ENCODE results near the gene CAPN10. TPM values are rescaled to one million over a fixed set of nuclear protein-coding genes. Genes with fewer than 3 reads are reported as not detected.

The CAPN10 gene
- total and polyA plus RNA-seq, 4 donors, result 28.2 to 42.9 (median 33.5) TPM

DNA sequence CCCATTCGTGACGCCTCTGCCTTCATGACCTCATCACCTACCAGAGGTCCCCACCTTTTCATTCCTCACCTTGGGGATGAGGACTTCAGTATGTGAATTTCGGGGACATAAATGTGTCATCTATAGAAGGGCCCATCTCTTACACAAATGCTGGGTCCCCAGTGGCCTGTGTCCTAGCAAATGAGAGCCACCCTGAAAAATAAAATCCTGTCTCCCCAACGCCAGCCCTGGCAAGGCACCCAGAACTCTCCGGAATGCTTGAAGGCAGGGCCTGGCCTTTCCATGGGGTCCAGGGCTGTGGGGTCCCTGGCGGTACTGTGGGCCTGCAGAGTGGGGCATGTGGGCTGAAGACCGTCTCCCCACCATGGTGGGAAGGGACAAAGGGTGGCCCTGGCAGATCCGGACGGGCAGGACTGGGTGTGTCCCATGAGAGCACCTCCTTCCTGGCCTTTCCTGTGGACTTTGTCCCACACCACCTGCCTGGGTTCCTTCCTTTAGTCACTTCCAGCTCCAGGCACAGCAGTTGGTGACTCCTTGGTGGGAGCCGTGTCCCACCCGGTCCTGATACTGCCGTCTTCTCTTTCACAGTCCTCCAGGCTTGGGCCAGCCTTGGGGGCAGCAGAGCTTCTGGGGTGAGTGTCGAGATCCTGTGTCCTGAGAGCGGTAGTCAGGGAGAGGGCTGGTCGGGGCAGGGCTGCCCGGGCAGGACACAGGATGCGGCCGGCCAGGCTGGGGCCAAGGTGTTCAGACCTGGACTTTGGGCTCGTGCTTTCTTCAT lies 18.6 kb downstream of the CAPN10 start:
- DNase-seq (no peak), ATAC-seq (ENCODE audit: insufficient read depth, low FRiP score) (no peak)
- H3K9me3 ChIP-seq (ENCODE audit: control insufficient read depth in 4 of 4, insufficient read depth in 3 of 4, low read length in 3 of 4), result no peaks in the 10 kb centered on the region
- H3K36me3 ChIP-seq (ENCODE audit: control insufficient read depth in 4 of 4, insufficient read depth in 4 of 4, low read length in 4 of 4), result no peaks in the 10 kb centered on the region
- TF ChIP-seq, protein P1, sequence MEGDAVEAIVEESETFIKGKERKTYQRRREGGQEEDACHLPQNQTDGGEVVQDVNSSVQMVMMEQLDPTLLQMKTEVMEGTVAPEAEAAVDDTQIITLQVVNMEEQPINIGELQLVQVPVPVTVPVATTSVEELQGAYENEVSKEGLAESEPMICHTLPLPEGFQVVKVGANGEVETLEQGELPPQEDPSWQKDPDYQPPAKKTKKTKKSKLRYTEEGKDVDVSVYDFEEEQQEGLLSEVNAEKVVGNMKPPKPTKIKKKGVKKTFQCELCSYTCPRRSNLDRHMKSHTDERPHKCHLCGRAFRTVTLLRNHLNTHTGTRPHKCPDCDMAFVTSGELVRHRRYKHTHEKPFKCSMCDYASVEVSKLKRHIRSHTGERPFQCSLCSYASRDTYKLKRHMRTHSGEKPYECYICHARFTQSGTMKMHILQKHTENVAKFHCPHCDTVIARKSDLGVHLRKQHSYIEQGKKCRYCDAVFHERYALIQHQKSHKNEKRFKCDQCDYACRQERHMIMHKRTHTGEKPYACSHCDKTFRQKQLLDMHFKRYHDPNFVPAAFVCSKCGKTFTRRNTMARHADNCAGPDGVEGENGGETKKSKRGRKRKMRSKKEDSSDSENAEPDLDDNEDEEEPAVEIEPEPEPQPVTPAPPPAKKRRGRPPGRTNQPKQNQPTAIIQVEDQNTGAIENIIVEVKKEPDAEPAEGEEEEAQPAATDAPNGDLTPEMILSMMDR (IDR thresholded peaks at IDR 0.05; ENCODE audit: control extremely low read depth, extremely low read depth), result no peak
- H3K4me1 ChIP-seq (ENCODE audit: control insufficient read depth in 5 of 5, insufficient read depth in 5 of 5, low read length in 5 of 5), result peaks cover 0 to 9% (median 5%) of the 10 kb centered on the region in 5 donors
- WGBS, 2 donors, result 90 to 91% methylated on average over 19 of the region's 19 CpGs
- no peak overlapping the region for H3K4me3 ChIP-seq
- no peak overlapping the region for H3K27ac ChIP-seq (ENCODE audit: low read depth in 1 of 2, low read length in 1 of 2)
- no peak overlapping the region for H3K9ac ChIP-seq (ENCODE audit: insufficient read depth in 1 of 2, low read length in 2 of 2)
- H3K27me3 ChIP-seq (ENCODE audit: control insufficient read depth in 3 of 3, insufficient read depth in 3 of 3, low read length in 2 of 3), result no peaks in the 10 kb centered on the region

DNA sequence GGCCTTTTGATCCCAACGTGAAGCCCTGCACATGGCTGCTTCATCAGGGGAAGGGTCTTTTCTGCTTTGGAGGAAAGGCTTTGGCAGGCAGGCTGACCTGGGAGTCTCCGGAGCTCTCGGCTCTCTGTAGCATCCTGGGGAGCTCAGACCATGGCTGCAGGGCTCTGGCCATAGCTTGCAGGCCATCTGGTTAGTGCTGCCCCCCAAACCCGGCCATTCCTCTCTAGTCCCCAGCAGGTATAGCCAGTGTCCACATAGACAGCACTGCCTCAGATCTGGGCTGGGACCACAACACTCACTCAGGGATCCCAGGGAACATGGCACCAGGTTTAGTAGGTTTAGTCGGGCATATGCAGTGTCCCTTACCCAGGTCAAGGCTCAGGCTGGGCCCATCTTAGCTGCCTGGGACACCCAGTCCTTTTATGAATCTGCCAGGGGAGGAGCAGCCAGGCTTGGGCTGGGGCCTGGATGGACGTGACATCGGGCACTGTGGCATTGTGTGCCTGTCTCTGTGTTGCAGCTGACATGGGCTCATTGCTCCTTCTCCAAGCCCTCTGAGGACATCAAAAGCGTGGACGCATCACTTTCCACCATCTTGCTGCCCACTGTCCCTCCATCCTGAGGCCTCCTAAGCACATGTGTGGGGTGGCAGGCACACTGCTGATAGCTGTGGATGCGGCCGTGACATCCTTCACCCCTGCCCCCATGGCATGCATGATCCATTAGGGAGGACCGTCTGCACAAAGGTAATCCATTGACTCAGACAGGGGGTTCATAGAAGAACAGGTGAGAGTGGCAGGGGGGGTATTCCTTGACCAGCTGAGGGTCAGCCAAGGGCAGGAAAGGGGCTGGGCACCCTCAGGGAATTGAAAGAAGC lies 19.6 kb downstream of the CAPN10 start:
- DNase-seq, result no peak
- no peak overlapping the region for H3K27ac ChIP-seq (ENCODE audit: low read depth in 1 of 2, low read length in 1 of 2)
- no peaks in the 10 kb centered on the region for H3K36me3 ChIP-seq (ENCODE audit: control insufficient read depth in 4 of 4, insufficient read depth in 4 of 4, low read length in 4 of 4)
- WGBS, 2 donors, result 86 to 88% methylated on average over 12 of the region's 12 CpGs
- TF ChIP-seq, protein P1 (IDR thresholded peaks at IDR 0.05; ENCODE audit: control extremely low read depth, extremely low read depth), result no peak
- H3K9ac ChIP-seq (ENCODE audit: insufficient read depth in 1 of 2, low read length in 2 of 2), result no peak overlapping the region
- no peak overlapping the region for H3K4me3 ChIP-seq
- H3K4me1 ChIP-seq (ENCODE audit: control insufficient read depth in 5 of 5, insufficient read depth in 5 of 5, low read length in 5 of 5), result peaks cover 0 to 9% (median 5%) of the 10 kb centered on the region in 5 donors
- H3K9me3 ChIP-seq (ENCODE audit: control insufficient read depth in 4 of 4, insufficient read depth in 3 of 4, low read length in 3 of 4), result no peaks in the 10 kb centered on the region
- no peaks in the 10 kb centered on the region for H3K27me3 ChIP-seq (ENCODE audit: control insufficient read depth in 3 of 3, insufficient read depth in 3 of 3, low read length in 2 of 3)
- no peak for ATAC-seq (ENCODE audit: insufficient read depth, low FRiP score)

DNA sequence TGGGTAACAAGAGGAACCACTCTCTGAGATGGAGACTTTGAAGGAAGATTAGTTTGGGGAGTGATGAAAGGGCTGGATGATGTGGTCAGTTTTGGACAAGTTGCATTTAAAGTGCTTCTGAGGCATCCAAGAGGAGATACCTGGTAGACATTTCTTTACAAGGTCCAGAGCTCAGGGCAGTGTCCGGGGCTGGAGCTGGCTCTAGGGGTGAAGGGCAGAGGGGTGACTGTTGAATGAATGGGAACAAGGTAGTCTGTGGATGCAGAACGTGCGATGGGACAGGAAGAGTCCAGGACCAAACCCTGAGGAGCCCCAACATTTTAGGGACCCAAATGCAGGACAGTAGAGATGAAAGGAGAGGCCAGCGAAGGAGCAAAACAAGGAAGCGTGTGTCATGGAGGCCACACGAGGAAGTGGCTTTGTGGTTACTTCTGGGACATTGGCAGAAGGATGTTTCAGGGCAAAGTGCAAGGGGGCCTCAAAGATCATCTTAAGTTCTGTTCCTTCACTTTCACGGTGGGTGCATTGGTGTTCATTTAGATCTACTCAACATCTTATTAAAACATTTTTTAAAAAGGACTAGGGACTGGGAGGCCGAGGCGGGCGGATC lies 25.2 kb downstream of the CAPN10 start:
- no peak for DNase-seq
- TF ChIP-seq, protein P1 (IDR thresholded peaks at IDR 0.05; ENCODE audit: control extremely low read depth, extremely low read depth), result no peak
- WGBS, 2 donors, result 71 to 72% methylated on average over 10 of the region's 10 CpGs
- H3K4me3 ChIP-seq, result no peak overlapping the region
- no peak overlapping the region for H3K9ac ChIP-seq (ENCODE audit: insufficient read depth in 1 of 2, low read length in 2 of 2)
- H3K4me1 ChIP-seq (ENCODE audit: control insufficient read depth in 5 of 5, insufficient read depth in 5 of 5, low read length in 5 of 5), result peaks cover 0 to 8% (median 0%) of the 10 kb centered on the region in 5 donors
- no peak for ATAC-seq (ENCODE audit: insufficient read depth, low FRiP score)
- no peaks in the 10 kb centered on the region for H3K27me3 ChIP-seq (ENCODE audit: control insufficient read depth in 3 of 3, insufficient read depth in 3 of 3, low read length in 2 of 3)
- no peaks in the 10 kb centered on the region for H3K36me3 ChIP-seq (ENCODE audit: control insufficient read depth in 4 of 4, insufficient read depth in 4 of 4, low read length in 4 of 4)
- H3K27ac ChIP-seq (ENCODE audit: low read depth in 1 of 2, low read length in 1 of 2), result no peak overlapping the region
- peaks cover 0 to under 1% (median 0%) of the 10 kb centered on the region in 4 donors for H3K9me3 ChIP-seq (ENCODE audit: control insufficient read depth in 4 of 4, insufficient read depth in 3 of 4, low read length in 3 of 4)
